IPS DF 6.9 (cell line): ENCODE data around the gene EME2.
A peak's percentile ranks its signal among the peaks of the same experiment; 100 is the strongest.

Experiments used
- DNase-seq: peaks from one replicate; pipeline ENCODE4 v3.0.0-alpha.2; 2013; ENCODE audit warnings: low read depth, low spot score
- H3K27ac ChIP-seq: one replicate; pipeline ENCODE4 v1.5.1; 2013; ENCODE audit warnings: low read length, control low read depth
- H3K27me3 ChIP-seq: 2 replicates; pipeline ENCODE4 v1.6.1; 2013; ENCODE audit warnings: mild to moderate bottlenecking, low read length; ENCODE audit not compliant: control insufficient read depth, insufficient read depth
- H3K36me3 ChIP-seq: 2 replicates; pipeline ENCODE4 v1.6.1; 2013; ENCODE audit warnings: low read length; ENCODE audit not compliant: control insufficient read depth, insufficient read depth
- H3K4me1 ChIP-seq: 2 replicates; pipeline ENCODE4 v1.6.1; 2013; ENCODE audit warnings: low read length; ENCODE audit not compliant: control insufficient read depth, insufficient read depth
- H3K4me3 ChIP-seq: 2 replicates; pipeline ENCODE4 v1.5.1; 2013; ENCODE audit warnings: mild to moderate bottlenecking, low read length
- H3K9me3 ChIP-seq: 2 replicates; pipeline ENCODE4 v1.6.1; 2013; ENCODE audit warnings: low read length, inconsistent platforms; ENCODE audit not compliant: control insufficient read depth, insufficient read depth
- WGBS: extraction: QIAGEN DNeasy Blood & Tissue Kit; methylation state at CpG from one replicate; pipeline ENCODE4 v1.1.7; 2013; ENCODE audit warnings: mixed read lengths, missing lambda C conversion rate; ENCODE audit not compliant: insufficient read length, insufficient coverage; 5-methylcytosine and 5-hydroxymethylcytosine counted together

The EME2 gene, protein sequence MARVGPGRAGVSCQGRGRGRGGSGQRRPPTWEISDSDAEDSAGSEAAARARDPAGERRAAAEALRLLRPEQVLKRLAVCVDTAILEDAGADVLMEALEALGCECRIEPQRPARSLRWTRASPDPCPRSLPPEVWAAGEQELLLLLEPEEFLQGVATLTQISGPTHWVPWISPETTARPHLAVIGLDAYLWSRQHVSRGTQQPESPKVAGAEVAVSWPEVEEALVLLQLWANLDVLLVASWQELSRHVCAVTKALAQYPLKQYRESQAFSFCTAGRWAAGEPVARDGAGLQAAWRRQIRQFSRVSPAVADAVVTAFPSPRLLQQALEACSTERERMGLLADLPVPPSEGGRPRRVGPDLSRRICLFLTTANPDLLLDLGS

DNA sequence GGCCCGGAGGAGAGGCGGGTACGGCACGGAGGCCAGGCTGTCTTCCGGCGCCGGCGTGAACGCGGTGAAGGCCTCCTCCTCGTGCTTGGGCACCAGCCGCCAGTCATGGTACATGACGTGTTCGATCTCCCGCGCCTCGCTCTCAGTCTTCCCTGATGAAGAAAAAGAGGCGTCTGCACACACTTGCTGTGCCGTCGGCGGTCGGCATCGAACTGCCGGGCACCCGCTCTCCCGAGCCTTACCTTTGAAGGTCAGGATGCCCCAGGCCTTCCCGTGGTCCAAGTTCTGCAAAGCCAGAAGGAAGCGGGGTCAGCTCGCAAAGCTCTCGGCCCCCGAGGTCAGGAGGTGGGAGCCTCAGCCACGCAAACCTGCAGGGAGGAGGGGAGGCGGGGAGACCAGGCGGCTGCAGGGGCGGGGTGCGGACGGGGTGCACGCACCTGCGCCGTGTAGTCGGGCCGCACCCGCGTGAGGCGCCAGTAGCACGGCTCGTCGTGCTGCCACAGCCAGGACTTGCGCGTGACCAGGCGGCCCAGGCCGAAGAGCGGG lies at the start of gene EME2:
EME2 (plus strand) TSS at position 449 of the 546 bp plus-strand sequence. CDS start 418 bp downstream, outside the sequence.
- H3K4me1 ChIP-seq: peaks cover 2% of the 10 kb centered on the region
- H3K36me3 ChIP-seq: peaks cover 29% of the 10 kb centered on the region
- no peak for DNase-seq
- H3K4me3 ChIP-seq: peak within 1 kb of the TSS; percentile 71
- H3K9me3 ChIP-seq: no peaks in the 10 kb centered on the region
- no peaks in the 10 kb centered on the region for H3K27me3 ChIP-seq
- no CpG with 5 or more reads among the region's 53 CpGs for WGBS
- no peak within 1 kb of the TSS for H3K27ac ChIP-seq

DNA sequence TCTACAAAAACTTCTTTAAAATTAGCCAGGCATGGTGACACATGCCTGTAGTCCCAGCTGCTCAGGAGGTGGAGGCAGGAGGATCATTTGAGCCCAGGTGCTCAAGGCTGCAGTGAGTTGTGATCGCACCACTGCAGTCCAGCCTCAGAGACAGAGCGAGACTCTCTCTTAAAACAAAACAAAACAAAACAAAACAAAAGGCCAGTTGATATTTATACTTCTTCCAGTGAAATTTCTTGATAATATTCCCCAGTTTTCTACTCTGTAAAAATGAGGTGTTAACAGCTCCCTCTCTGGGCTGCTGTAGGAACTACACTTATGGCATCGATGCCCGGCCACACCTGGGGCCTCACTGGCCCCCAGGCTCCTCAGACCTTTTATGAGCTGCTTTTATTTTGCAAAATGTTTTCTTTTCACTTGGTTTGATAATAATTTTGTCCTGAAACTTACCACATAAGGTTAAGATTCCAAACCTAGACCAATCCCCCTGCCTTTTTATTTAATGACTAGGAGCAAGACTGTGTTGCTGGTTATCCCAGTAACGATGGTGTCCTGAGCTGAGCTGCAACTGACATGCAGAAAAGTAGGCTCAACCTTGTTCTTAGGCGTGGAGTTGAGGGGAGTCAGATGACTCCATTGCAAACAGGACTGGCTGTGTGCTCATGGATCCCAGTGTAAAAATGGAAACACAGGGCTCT lies 49.0 kb upstream of the EME2 start:
- Histone ChIP-seq H3K9me3 (no peaks in the 10 kb centered on the region), H3K36me3 (0 out of 2 replicates have a peak, but pooled peaks cover 2% of the 10 kb centered on the region), H3K4me3 (no peak overlapping the region), H3K27ac (no peak overlapping the region), H3K27me3 (no peaks in the 10 kb centered on the region), H3K4me1 (no peaks in the 10 kb centered on the region)
- DNase-seq: no peak
- WGBS: no CpG with 5 or more reads among the region's 6 CpGs

DNA sequence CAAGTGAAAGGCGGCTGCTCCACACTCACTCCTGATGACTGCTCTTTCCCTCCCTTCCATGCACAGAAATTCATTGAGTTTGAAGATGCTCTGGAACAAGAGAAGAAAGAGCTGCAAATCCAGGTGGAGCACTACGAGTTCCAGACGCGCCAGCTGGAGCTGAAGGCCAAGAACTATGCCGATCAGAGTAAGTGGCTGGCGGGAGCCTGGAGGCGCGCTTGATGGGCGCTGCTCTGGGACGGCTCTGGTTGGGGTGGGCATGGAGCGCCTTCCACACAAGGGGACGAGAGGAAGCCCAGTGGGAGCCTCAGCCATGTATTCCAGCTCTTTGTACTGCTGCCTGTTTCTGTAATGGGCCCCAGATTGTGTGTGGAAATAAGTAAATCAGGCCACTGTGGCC lies 48.1 kb upstream of the EME2 start:
- Histone ChIP-seq H3K4me3 (no peak overlapping the region), H3K9me3 (no peaks in the 10 kb centered on the region), H3K27ac (no peak overlapping the region), H3K27me3 (no peaks in the 10 kb centered on the region), H3K4me1 (no peaks in the 10 kb centered on the region), H3K36me3 (peaks cover 5% of the 10 kb centered on the region; the same call in 1 of the 2 replicates)
- no peak for DNase-seq
- no CpG with 5 or more reads among the region's 12 CpGs for WGBS

DNA sequence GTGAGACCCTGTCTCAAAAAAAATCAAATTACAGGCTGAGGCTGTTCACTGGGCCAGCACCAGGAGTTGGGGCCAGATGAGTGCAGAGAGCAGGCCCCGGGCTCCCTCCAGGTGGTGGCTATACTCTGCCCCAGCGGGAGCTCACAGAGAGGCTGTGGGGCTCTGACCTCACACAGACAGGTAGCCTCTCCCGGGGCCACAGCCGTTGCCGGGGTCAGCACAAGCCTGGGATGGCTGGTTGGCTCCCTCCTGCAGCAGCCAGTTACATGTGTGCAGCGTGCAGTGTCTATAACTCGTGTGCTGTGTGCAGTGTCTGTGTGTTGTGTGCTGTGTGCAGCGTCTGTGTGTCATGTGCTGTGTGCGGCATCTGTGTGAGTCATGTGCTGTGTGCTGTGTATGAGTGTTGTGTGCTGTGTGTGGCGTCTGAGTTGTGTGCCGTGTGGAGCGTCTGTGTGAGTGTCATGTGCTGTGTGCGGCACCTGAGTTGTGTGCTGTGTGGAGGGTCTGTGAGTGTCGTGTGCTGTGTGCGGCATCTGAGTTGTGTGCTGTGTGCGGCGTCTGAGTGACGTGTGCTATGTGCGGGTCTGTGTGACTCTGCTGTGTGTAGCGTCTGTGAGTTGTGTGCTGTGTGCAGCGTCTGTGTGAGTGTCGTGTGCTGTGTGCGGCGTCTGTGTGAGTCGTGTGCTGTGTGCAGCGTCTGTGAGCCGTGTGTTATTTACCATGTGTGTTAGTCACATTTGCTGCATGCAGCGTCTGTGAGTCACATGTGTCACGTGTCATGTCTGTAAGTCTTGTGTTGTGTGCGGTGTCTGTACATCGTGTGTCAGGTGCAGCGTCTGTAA lies 45.7 kb upstream of the EME2 start:
- Histone ChIP-seq H3K9me3 (no peaks in the 10 kb centered on the region), H3K4me3 (no peak overlapping the region), H3K27me3 (no peaks in the 10 kb centered on the region), H3K4me1 (no peaks in the 10 kb centered on the region), H3K27ac (no peak overlapping the region), H3K36me3 (peaks cover 6% of the 10 kb centered on the region; the same call in 1 of the 2 replicates)
- WGBS: no CpG with 5 or more reads among the region's 32 CpGs
- DNase-seq: no peak

DNA sequence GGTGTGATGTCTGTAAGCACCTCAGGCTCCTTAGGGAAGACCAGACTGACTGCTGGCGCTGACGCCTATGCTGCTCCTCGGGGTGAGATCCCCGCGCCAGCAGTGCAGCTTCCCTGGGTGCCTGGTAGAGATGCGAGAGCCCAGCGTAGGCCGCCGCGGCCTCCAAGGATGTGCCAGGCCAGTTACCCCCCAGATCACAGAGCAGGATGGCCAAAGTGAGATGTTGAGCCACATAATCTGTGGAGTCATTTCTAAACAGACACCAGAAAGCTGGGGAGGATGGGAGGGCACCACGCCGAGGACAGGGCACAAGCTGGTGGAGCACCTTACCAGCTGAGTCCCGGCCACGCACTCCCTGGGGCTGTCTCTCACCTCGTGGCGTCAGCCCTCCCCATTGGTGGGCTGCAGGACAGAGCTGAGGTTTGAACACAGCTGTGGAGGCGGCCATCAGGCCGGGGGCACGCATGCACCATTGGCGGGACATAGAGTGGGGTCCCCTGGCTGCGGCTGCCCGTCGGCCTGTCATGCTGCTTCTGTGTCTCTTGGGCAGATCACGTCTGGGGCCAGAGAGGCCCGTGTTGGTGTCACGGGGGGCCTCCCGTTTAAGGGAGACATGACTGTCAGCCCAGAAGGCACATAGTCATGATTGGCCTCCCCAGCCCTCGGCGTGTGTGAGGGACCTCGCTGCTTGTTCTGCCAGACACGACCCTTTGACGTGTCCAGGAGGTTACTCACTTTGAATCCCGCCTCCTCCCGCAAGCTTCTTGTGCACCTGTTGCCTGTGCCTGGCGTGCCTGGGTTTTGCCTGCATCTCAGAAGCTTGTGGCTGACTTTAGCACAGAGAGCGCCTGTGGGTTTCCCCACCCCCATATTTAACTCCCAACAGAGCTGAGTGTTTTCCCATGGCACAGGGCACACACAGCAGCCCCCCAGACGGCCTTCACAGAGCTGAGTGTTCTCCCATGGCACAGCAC lies 44.7 kb upstream of the EME2 start:
- no peaks in the 10 kb centered on the region for H3K4me1 ChIP-seq

DNA sequence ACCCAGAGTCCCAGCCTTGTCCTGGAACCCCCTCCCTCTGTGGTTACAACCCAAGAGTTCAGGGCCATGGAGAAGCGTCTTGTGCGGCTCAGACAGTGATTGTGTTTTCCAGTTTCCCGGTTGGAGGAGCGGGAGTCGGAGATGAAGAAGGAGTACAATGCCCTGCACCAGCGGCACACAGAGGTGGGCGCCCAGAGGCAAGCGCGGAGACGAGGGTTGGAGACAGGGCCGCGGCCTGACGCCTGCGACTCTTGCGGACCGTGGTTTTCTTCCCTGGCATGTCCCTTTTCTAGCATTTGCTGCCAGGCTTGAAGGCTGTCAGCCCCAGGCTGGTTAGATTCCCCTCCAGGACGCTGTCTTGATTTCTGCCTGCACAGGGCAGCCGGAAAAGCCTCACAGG lies 43.6 kb upstream of the EME2 start:
- Histone ChIP-seq H3K36me3 (peaks cover 11% of the 10 kb centered on the region; the same call in 1 of the 2 replicates), H3K27ac (no peak overlapping the region), H3K4me1 (no peaks in the 10 kb centered on the region), H3K9me3 (no peaks in the 10 kb centered on the region), H3K27me3 (no peaks in the 10 kb centered on the region), H3K4me3 (no peak overlapping the region)
- WGBS: no CpG with 5 or more reads among the region's 18 CpGs
- DNase-seq: no peak

More for the DNA sequence above, 44.7 kb upstream of the EME2 start:
- H3K9me3 ChIP-seq: no peaks in the 10 kb centered on the region
- no peak overlapping the region for H3K4me3 ChIP-seq
- no CpG with 5 or more reads among the region's 37 CpGs for WGBS
- no peak overlapping the region for H3K27ac ChIP-seq
- H3K36me3 ChIP-seq: peaks cover 11% of the 10 kb centered on the region; the same call in 1 of the 2 replicates
- no peak for DNase-seq
- no peaks in the 10 kb centered on the region for H3K27me3 ChIP-seq

DNA sequence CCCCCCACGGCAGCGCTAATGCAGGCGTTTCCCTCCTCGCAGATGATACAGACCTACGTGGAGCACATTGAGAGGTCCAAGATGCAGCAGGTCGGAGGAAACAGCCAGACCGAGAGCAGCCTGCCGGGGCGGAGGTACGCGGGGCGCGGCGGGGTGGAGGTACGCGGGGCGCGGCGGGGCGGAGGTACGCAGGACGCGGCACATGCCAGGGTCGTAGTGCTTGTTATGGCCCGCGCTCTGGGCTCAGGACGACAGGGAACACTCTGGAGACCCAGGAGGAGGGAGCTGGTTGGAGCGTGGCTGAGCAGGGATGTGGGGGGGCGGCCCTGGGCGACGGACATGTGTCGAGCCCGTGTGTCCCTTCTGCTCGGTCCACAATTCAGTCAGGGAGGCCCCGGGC lies 43.2 kb upstream of the EME2 start:
- WGBS: no CpG with 5 or more reads among the region's 35 CpGs
- Histone ChIP-seq H3K4me1 (no peaks in the 10 kb centered on the region), H3K36me3 (peaks cover 13% of the 10 kb centered on the region; the same call in 1 of the 2 replicates), H3K27ac (no peak overlapping the region), H3K4me3 (no peak overlapping the region), H3K9me3 (no peaks in the 10 kb centered on the region), H3K27me3 (no peaks in the 10 kb centered on the region)
- DNase-seq: no peak

DNA sequence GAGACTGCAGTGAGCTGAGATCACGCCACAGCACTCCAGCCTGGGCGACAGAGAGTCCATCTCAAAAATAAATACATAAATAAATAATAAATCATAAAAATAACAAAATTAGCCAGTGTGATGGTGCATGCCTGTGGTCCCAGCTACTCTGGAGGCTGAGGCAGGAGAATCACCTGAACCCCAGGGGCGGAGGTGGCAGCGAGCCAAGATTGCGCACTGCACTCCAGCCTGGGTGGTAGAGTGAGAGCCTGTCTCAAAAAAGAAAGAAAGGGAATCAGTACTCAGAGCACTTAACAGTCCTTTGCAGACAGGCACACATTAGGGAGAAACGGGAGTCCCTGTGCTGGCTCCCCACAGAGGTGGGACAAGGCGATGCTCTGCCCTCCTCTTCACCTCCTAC lies 41.5 kb upstream of the EME2 start:
- Histone ChIP-seq H3K9me3 (no peaks in the 10 kb centered on the region), H3K4me3 (no peak overlapping the region), H3K4me1 (no peaks in the 10 kb centered on the region), H3K27ac (no peak overlapping the region), H3K36me3 (peaks cover 14% of the 10 kb centered on the region; the same call in 1 of the 2 replicates), H3K27me3 (no peaks in the 10 kb centered on the region)
- DNase-seq: no peak
- WGBS: no CpG with 5 or more reads among the region's 7 CpGs

DNA sequence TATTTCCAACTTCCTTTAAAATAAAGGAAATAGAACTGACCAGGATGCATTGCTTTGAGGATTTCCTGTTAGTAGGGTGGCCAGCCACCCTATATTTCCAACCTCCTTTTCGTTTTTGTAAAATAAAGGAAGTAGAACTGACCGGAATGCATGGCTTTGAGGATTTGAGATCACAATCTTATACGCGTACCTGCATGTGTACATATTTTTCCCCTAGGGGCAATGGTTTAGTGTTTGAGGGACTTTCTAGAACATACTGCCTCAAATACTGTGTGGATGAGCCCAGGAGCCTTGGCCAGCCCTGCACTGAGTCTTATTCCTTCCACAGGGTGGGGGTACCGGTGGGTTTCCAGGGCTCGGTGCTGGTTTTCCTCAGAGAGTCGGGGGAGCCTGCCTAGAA lies 41.0 kb upstream of the EME2 start:
- WGBS: no CpG with 5 or more reads among the region's 7 CpGs

More for the DNA sequence above, 41.0 kb upstream of the EME2 start:
- no peaks in the 10 kb centered on the region for H3K9me3 ChIP-seq
- no peak for DNase-seq
- no peaks in the 10 kb centered on the region for H3K4me1 ChIP-seq
- no peak overlapping the region for H3K4me3 ChIP-seq
- H3K27me3 ChIP-seq: no peaks in the 10 kb centered on the region
- no peak overlapping the region for H3K27ac ChIP-seq
- H3K36me3 ChIP-seq: peaks cover 13% of the 10 kb centered on the region; the same call in 1 of the 2 replicates
